ENCODE measurements around the gene ADRM1. TPM values are rescaled to one million over a fixed set of nuclear protein-coding genes. Genes with fewer than 3 reads are reported as not detected.

The ADRM1 gene
- total and polyA plus RNA-seq, 2 of the 4 experiments (the other 2 are of a cell fraction), result 103 to 149 TPM

GRCh38 chr20:62285722-62286121, 17.1 kb upstream of the ADRM1 start:
- no TSS peak for BruUV-seq (replicated peaks)
- Histone ChIP-seq H3K9me1 (ENCODE audit: insufficient read depth, low read length) (no peaks in the 10 kb centered on the region; the same call in 1 of the 2 replicates), H2AFZ (replicated peaks; ENCODE audit: low read length, poor library complexity) (peak overlapping the region; percentile 35), H2BK20ac (ENCODE audit: low read depth, low read length) (no peak overlapping the region), H3K4me1 (ENCODE audit: control insufficient read depth, insufficient read depth, low read length) (no peaks in the 10 kb centered on the region), H3K79me1 (ENCODE audit: low read depth in 1 of 2, low read length in 2 of 2) (no peaks in the 10 kb centered on the region; a peak in 1 of 4 replicates), H3K4ac (ENCODE audit: low read depth, low read length) (no peak overlapping the region), H3K9me3 (ENCODE audit: control insufficient read depth, insufficient read depth, low read length) (no peaks in the 10 kb centered on the region), H3K4me3 (ENCODE audit: insufficient read depth, low read depth, low read length) (no peak overlapping the region), H3K14ac (replicated peaks; ENCODE audit: low read depth, low read length) (no peak overlapping the region), H3K18ac (ENCODE audit: low read depth, low read length) (no peak overlapping the region), H3K56ac (ENCODE audit: extremely low read depth, insufficient read depth, low read length) (no peak overlapping the region), H3K27me3 (ENCODE audit: control insufficient read depth, insufficient read depth, low read length) (no peaks in the 10 kb centered on the region), H2AK9ac (replicated peaks; ENCODE audit: low read depth, low read length, poor library complexity) (no peak overlapping the region), H3K36me3 (ENCODE audit: control insufficient read depth, insufficient read depth, low read length) (peaks cover 58% of the 10 kb centered on the region), H2AK5ac (ENCODE audit: low read depth, low read length) (no peak overlapping the region), H4K8ac (ENCODE audit: low read depth in 2 of 2, low read length in 2 of 2) (no peak overlapping the region), H3K4me2 (ENCODE audit: low read depth, low read length) (no peak overlapping the region), H2BK5ac (ENCODE audit: low read depth, low read length, poor library complexity, severe bottlenecking) (no peak overlapping the region), H2BK15ac (ENCODE audit: low read depth, low read length) (no peak overlapping the region), H3K27ac (ENCODE audit: insufficient read depth, low read length) (no peak overlapping the region), H4K91ac (ENCODE audit: insufficient read depth, low read depth, low read length) (no peak overlapping the region), H3K23ac (ENCODE audit: low read depth, low read length) (no peak overlapping the region), H2BK120ac (ENCODE audit: low read depth, low read length) (no peak overlapping the region), H4K20me1 (ENCODE audit: insufficient read depth, low read length) (no peaks in the 10 kb centered on the region; the same call in none of the 2 replicates), H4K5ac (ENCODE audit: low read depth, low read length) (no peak overlapping the region), H3K9ac (ENCODE audit: low read depth, low read length) (no peak overlapping the region)
- POLR2A ChIA-PET (ENCODE audit: unreplicated experiment), result no interaction called here
- in situ Hi-C loops (cut with MboI; ENCODE audit: low sequenced_read_pairs), result loop anchor here (25.0 kb wide), 1 partner anchor 327 kb away; no protein-coding TSS in a partner anchor
- TF ChIP-seq MXI1 (IDR thresholded peaks at IDR 0.05; ENCODE audit: borderline replicate concordance, low read depth, low read length), result no peak
- no peak for TF ChIP-seq SMC3 (IDR thresholded peaks at IDR 0.05; ENCODE audit: low read depth, low read length)
- TF ChIP-seq CTCF (conservative IDR thresholded peaks at IDR 0.05; ENCODE audit: low read depth, low read length), result no peak
- TF ChIP-seq CHD1 (IDR thresholded peaks at IDR 0.05; ENCODE audit: low read depth, low read length), result no peak
- no peak for TF ChIP-seq USF2 (IDR thresholded peaks at IDR 0.05; ENCODE audit: low read depth, low read length)
- no peak for TF ChIP-seq ELK1 (IDR thresholded peaks at IDR 0.05; ENCODE audit: borderline replicate concordance, low read depth, low read length)
- TF ChIP-seq RAD21 (IDR thresholded peaks at IDR 0.05; ENCODE audit: low read length), result no peak
- no peak for TF ChIP-seq BHLHE40 (IDR thresholded peaks at IDR 0.05; ENCODE audit: low read depth, low read length)
- TF ChIP-seq MAFK (IDR thresholded peaks at IDR 0.05; ENCODE audit: low read depth, low read length), result no peak
- no peak for TF ChIP-seq CEBPB (IDR thresholded peaks at IDR 0.05; ENCODE audit: low read depth, low read length)
- no peak for TF ChIP-seq RCOR1 (IDR thresholded peaks at IDR 0.05; ENCODE audit: insufficient replicate concordance, low read length)
- WGBS, 2 experiments (ENCODE audit: extremely low coverage in 2 of 2, insufficient read length in 1 of 2), result 88% methylated on average over 18 of the region's 23 CpGs; no CpG with 5 or more reads in 1 of the 2 experiments
- CTCF ChIA-PET, result no interaction called here
- ATAC-seq (ENCODE audit: low read depth), result no peak
- dilution Hi-C loops (cut with HindIII; ENCODE audit: low sequenced_read_pairs, unreplicated experiment), result loop anchor here (25.0 kb wide), 1 partner anchor 102 kb away; the partner anchor contains the start of gene RPS21
- DNase-seq, result no peak
- intact Hi-C loops (cut with micrococcal nuclease), result no loop called here
